GM12878 (cell line): ENCODE data around the gene CFAP91.

Source experiments
- PRDM15 ChIP-seq: fragments of 450-650 bp; formaldehyde crosslinking; IDR thresholded peaks from 2 replicates; pipeline ENCODE4 v1.4.0; 2020; ENCODE audit warnings: mild to moderate bottlenecking, moderate library complexity
- ZBED1 ChIP-seq: IDR thresholded peaks from 2 replicates; pipeline ENCODE4 v1.6.1; 2016; ENCODE audit warnings: borderline replicate concordance
- ZBTB33 ChIP-seq: fragments of 450-650 bp; IDR thresholded peaks from 2 replicates; pipeline ENCODE4 v1.6.1; 2017; ENCODE audit warnings: mild to moderate bottlenecking

- TF ChIP-seq ZBED1 (no peak), ZBTB33 (no peak), PRDM15 (CRISPR knock-in tag) (no peak)
Measured at GRCh38 chr3:119673875-119674274, 28.9 kb upstream of the CFAP91 start.
